Right ventricle myocardium inferior (tissue), 1 donor: ENCODE measurements around the gene PLAC8L1. TPM values are rescaled to one million over a fixed set of nuclear protein-coding genes. Genes with fewer than 3 reads are reported as not detected.
A peak's percentile ranks its signal among the peaks of the same experiment; 100 is the strongest.

Experiments
- ATAC-seq: fragments of 200-7000 bp; cut with Tn5 transposase; one replicate; pipeline ENCODE4 v1.9.1; 2020; ENCODE audit warnings: mild to moderate bottlenecking, moderate library complexity
- DNase-seq: peaks from one replicate; pipeline ENCODE4 v3.0.0; 2021; ENCODE audit errors: missing footprints
- intact Hi-C: fragments of 100-400 bp; cut with DNase I; formaldehyde crosslinking; loops from one replicate; pipeline ENCODE4 v1.11.0; 2022
- total RNA-seq: library from RNA; stranded (reverse); fragmentation: NEBNext Ultra II Directional; extraction: Animal tissue kit (Norgen Biotek cat#: 25700); gene quantifications from one replicate; pipeline ENCODE4 v1.2.1, GENCODE V29; 2021
- donor health status: DM: no; HTN: yes; CAD: no; lungs with severe emphysema.

The PLAC8L1 gene
- total RNA-seq, 1 donor from 2014 or later: not detected

DNA sequence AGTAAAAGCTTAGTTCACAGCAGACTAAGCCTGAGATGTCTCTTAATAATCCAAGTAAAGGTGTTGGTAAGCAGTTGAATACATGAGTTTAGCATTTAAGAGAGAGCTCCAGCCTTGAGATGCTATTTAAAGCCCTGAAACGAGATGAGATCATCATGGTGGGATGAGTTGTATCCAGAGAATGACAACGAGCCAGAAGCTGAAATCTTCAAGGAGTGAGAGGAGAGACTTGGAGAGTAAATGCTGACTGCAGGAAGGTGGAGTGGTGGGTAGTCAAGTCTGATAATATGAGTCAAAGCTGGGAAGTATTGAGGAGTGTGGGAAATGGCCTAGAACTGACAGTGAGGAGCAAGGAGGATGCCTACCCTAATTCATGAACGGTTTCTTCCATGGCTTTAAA, 53.7 kb downstream of the PLAC8L1 start:
- DNase-seq (no peak), ATAC-seq (no peak)
- intact Hi-C loops: loop anchor here (10.0 kb wide), 1 partner anchor 1847 kb away; no protein-coding TSS in a partner anchor

DNA sequence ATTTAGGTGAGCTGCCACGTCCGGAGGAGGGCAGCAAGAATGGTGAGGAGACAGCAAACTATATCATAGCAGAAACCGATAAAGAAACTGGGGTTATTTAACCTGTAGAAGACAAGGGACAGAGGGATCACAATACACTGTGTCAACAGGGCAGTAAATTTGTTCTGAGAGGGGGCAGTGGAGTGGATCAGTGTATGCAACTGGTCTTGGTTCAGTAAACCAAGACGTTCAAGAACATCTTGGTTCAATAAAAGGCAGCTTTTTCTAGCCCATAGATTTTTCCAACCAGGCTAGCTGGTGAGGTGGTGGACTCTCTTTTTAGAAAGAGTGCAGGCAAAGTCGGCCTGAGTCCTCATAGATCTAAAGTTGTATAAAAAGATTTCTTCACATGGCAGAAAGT, 55.3 kb downstream of the PLAC8L1 start:
- ATAC-seq: no peak
- intact Hi-C loops: loop anchor here (10.0 kb wide), 1 partner anchor 1845 kb away; no protein-coding TSS in a partner anchor
- no peak for DNase-seq

DNA sequence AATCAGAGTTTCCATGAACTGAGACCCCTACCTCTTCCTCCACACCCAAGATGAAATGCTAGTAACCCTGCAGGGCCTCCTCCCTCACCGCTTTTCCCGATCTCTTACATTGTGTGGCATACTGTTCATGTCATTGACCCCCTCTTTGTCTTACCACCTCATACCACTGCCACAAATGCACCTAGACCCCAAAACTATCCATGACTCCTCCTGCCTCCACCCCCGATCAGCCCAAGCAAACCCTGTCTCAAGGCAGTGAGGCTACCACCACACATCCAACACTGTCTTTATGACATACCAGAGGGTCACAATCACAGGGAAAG, 55.7 kb downstream of the PLAC8L1 start:
- DNase-seq (no peak), ATAC-seq (no peak)
- intact Hi-C loops: loop anchor here (5.0 to 10.0 kb wide), 4 partner anchors 212 to 1845 kb away; partner anchors contain the start of gene PRELID2

DNA sequence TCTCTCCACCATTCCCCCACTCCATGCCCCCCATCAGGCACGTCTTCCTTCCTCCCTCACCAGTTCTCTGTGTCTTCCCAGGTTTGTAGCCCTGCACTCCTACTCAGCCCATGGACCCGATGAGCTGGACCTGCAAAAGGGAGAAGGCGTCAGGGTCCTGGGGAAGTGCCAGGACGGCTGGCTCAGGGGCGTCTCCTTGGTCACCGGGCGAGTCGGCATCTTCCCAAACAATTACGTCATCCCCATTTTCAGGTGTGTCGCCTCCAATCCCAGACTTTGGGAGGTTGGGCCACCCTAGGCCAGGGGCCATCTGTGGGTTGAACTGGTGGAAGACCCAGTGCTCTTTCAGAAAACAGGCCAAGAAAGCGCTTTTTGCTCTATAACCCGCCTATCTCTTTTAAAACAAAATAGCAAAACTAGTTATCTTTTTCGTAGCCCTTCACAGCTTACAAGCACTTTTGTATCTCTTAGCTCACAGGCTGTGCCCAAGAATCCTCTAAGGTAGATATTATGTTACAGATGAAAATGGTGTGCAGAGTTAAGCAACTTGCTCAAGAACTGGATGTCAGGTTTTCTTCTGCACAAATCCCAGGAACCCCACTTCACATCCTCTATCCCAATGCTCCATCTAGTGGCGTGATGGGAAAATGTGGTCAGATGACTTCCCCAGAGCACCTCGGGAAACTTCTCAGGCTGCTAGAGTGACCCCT, 56.2 kb downstream of the PLAC8L1 start:
- ATAC-seq (peak; percentile 40), DNase-seq (no peak)
- intact Hi-C loops: loop anchor here (5.0 kb wide), 3 partner anchors 212 to 367 kb away; partner anchors contain the start of gene PRELID2

DNA sequence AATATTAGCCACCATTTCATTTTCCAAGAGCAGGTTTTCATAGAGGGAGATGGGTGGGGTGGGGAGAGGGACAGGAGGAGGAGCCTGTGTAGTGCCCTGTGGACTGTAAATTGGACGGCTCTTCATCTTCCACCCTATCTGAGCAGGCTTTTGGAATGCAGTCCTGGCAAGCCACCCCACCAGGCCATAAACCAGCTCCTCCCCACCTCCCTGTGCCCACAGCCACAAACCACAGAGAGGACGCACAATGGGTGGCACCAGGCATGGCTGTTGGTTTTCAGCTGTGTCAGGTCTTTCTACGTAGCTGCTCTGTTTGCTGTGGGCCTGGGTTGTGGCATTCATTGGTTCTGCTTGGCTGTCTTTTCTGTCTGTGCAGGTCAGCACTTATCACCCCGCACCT, 58.0 kb downstream of the PLAC8L1 start:
- intact Hi-C loops: loop anchor here (5.0 kb wide), 3 partner anchors 210 to 365 kb away; partner anchors contain the start of gene PRELID2
- peak; percentile 87 for ATAC-seq
- DNase-seq: peak; percentile 55

GRCh38 chr5:146043722-146044121, 61.7 kb downstream of the PLAC8L1 start:
- intact Hi-C loops: loop anchor here (5.0 kb wide), 1 partner anchor 106 kb away; the partner anchor contains the start of gene SH3RF2
- ATAC-seq (no peak), DNase-seq (no peak)

GRCh38 chr5:146042628-146043279, 62.6 kb downstream of the PLAC8L1 start:
- DNase-seq (no peak), ATAC-seq (no peak)
- intact Hi-C loops: loop anchor here (5.0 kb wide), 1 partner anchor 105 kb away; the partner anchor contains the start of gene SH3RF2

DNA sequence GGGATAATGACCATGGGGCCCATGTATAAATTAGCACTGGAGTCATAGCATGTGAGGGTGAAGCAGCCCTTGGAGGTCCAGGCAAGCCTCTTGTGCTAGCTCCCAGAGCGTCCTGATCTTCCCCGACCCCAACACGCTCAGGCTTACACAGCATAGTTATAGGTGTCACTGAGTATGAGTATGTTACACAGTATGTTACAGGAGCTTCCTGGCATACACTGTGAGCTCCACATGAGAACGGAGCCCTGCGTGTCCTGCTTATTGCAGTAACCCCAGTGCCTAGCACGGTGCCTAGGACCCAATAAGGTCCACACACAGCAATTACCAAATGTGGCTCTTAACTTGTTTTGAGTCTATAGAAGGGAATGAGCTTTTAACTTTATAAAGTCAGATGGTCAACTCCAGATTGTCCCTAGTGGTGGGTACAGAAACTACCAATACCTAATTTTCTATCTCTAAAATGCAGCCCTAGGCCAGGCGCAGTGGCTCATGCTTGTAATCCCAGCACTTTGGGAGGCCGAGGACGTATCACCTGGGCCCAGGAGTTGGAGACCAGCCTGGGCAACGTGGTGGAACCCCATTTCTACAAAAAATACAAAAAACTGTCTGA, 64.1 kb downstream of the PLAC8L1 start:
- intact Hi-C loops: loop anchor here (5.0 kb wide), 1 partner anchor 104 kb away; the partner anchor contains the start of gene SH3RF2
- no peak for DNase-seq
- ATAC-seq: no peak

DNA sequence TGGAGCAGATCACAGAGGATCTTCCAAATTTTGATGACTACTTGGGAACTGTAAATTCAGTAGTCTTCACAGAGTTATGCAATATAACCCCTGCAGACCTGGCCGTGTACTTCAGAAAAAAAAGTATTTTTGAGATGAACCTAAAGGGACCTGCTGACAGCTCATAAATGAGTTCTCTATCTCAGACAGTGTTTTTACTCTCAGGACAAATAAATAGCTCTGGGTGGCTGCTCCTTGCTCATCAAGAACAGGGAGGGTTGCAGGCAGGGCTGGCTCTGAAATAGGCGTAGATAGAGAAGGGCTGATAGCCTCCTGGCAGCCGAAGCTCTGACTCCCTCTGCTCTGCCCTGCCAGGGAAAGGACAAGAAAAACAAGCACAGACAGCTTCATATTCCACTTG, 64.8 kb downstream of the PLAC8L1 start:
- intact Hi-C loops: loop anchor here (5.0 kb wide), 1 partner anchor 103 kb away; the partner anchor contains the start of gene SH3RF2
- peak; percentile 79 for DNase-seq
- ATAC-seq: peak; percentile 81

- intact Hi-C loops: no loop called here
- ATAC-seq: no peak
Observed at GRCh38 chr5:146039420-146039819, 66.0 kb downstream of the PLAC8L1 start.

GRCh38 chr5:146034605-146035004, 70.8 kb downstream of the PLAC8L1 start:
- intact Hi-C loops: no loop called here
- DNase-seq (no peak), ATAC-seq (no peak)

More at GRCh38 chr5:146039420-146039819, 66.0 kb downstream of the PLAC8L1 start:
- DNase-seq: no peak

Other genes with a start within 250 kb of the PLAC8L1 start
- 5.5 TPM for gene GRXCR2, start 232.6 kb downstream of the PLAC8L1 start, total RNA-seq
- 267 TPM for gene SH3RF2, start 169.0 kb downstream of the PLAC8L1 start, total RNA-seq
- 85.0 TPM for gene LARS1, start 77.1 kb upstream of the PLAC8L1 start, total RNA-seq
- 13.4 TPM for gene RBM27, start 98.0 kb upstream of the PLAC8L1 start, total RNA-seq
- gene POU4F3, start 233.3 kb upstream of the PLAC8L1 start, total RNA-seq: not detected